ENCODE results near the gene BCHE.

BCHE gene

GRCh38 chr3:165784337-165784736, 52.9 kb downstream of the BCHE start:
- no peak for TF ChIP-seq CTCF (IDR thresholded peaks at IDR 0.05; ENCODE audit: insufficient read depth, missing control alignments)
- FAIRE-seq, result no peak
- DNase-seq (ENCODE audit: insufficient read length, low spot score), result no peak

DNA sequence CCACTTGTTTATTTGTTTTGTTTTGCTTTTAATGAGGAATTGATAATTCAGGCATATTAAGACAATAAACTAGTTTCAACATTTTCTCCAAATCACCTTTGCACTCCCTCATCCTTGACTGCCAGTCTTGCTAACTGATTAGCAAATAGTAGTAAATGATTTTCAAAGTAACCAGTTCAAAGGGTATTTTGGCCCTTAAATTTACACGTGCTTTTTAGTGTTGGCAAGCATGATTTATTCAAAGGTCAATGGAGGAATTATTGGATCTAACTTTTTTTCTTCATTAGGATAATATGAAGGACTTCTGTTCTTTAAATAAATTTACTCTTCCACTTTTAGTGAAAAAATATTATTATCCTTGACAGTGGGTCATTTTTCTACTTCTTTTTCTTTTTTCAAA, 53.8 kb downstream of the BCHE start:
- DNase-seq (ENCODE audit: insufficient read length, low spot score) (no peak), FAIRE-seq (no peak)
- no peak for TF ChIP-seq CTCF (IDR thresholded peaks at IDR 0.05; ENCODE audit: insufficient read depth, missing control alignments)

GRCh38 chr3:165778891-165779290, 58.3 kb downstream of the BCHE start:
- DNase-seq (ENCODE audit: insufficient read length, low spot score), result no peak
- no peak for FAIRE-seq
- no peak for TF ChIP-seq CTCF (IDR thresholded peaks at IDR 0.05; ENCODE audit: insufficient read depth, missing control alignments)

DNA sequence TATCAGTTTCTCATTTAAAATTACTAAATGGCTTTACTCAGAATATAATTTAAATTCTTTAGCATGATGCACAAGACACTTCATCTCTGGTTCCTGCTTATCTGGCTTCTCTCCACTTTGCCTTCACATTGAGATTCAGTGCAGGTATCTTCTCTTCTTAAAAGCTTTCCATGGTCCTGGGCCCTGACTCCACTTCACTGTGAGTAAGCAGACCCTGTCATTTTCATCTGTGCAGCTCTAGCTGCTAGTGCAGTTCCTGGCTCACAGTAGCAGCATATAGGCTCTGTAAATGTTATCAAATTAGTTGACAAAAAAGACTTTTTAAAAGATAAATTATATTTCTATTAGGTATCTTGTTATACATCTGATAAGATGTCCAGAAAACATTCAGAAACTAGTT, 58.8 kb downstream of the BCHE start:
- no peak for TF ChIP-seq CTCF (IDR thresholded peaks at IDR 0.05; ENCODE audit: insufficient read depth, missing control alignments)
- DNase-seq (ENCODE audit: insufficient read length, low spot score) (no peak), FAIRE-seq (no peak)

- DNase-seq (ENCODE audit: insufficient read length, low spot score) (no peak), FAIRE-seq (no peak)
- TF ChIP-seq CTCF (IDR thresholded peaks at IDR 0.05; ENCODE audit: insufficient read depth, missing control alignments), result no peak
Observed at GRCh38 chr3:165775824-165776223, 61.4 kb downstream of the BCHE start.

- DNase-seq (ENCODE audit: insufficient read length, low spot score) (no peak), FAIRE-seq (no peak)
- TF ChIP-seq CTCF (IDR thresholded peaks at IDR 0.05; ENCODE audit: insufficient read depth, missing control alignments), result no peak
Observed at GRCh38 chr3:165770781-165771180, 66.4 kb downstream of the BCHE start.

- DNase-seq (ENCODE audit: insufficient read length, low spot score), result no peak
- TF ChIP-seq CTCF (IDR thresholded peaks at IDR 0.05; ENCODE audit: insufficient read depth, missing control alignments), result no peak
- FAIRE-seq, result no peak
Observed at GRCh38 chr3:165768680-165769079, 68.5 kb downstream of the BCHE start.
